OCI-LY7 (cell line): ENCODE measurements around the gene MTF1. TPM values are rescaled to one million over a fixed set of nuclear protein-coding genes. Genes with fewer than 3 reads are reported as not detected.
"Not testable (repeated sequence)": the region's sequence is repeated elsewhere in the genome, so short reads cannot be mapped to it uniquely, and the experiment has no call there.

ENCODE experiments used
- BruUV-seq: library from RNA; stranded (reverse); fragments of 400-500 nt; replicated peaks from 2 replicates; lab custom pipeline; 2021; lab: Mats Ljungman, UMichigan
- CTCF ChIA-PET: fragments of 300-600 bp; sonication (Branson Sonifier 250); formaldehyde crosslinking; loops from one replicate; lab custom pipeline; 2022; ENCODE audit warnings: antibody characterized with exemption; ENCODE audit not compliant: unreplicated experiment; lab: Charles Lee
- POLR2A ChIA-PET: fragments of 300-600 bp; sonication (Branson Sonifier 250); formaldehyde crosslinking; loops from one replicate; lab custom pipeline; 2022; ENCODE audit warnings: antibody characterized with exemption; lab: Charles Lee
- DNase-seq: peaks from one replicate; pipeline ENCODE4 v3.0.0-alpha.2; 2015; ENCODE audit warnings: low spot score
- H2AFZ ChIP-seq: fragments of 200-600 bp; sonication (generic), shearing (Covaris generic); 2 replicates; pipeline ENCODE4 v1.6.1; 2014; ENCODE audit warnings: mild to moderate bottlenecking, antibody characterized with exemption, low read length, moderate library complexity
- H3K27ac ChIP-seq: fragments of 200-600 bp; sonication (generic); 2 replicates; pipeline ENCODE4 v1.5.1; 2014; ENCODE audit warnings: mixed run types, low read depth, mild to moderate bottlenecking, moderate library complexity, low read length, inconsistent platforms; ENCODE audit not compliant: poor library complexity, severe bottlenecking
- H3K36me3 ChIP-seq: fragments of 200-600 bp; sonication (generic); 2 replicates; pipeline ENCODE4 v1.6.1; 2014; ENCODE audit warnings: mild to moderate bottlenecking, antibody characterized with exemption, low read length, moderate library complexity, mixed read lengths; ENCODE audit not compliant: insufficient read depth
- H3K4me1 ChIP-seq: fragments of 200-600 bp; sonication (generic); 2 replicates; pipeline ENCODE4 v1.5.1; 2014; ENCODE audit warnings: mild to moderate bottlenecking, low read length; ENCODE audit not compliant: insufficient read depth, poor library complexity, severe bottlenecking
- H3K4me2 ChIP-seq: fragments of 200-600 bp; sonication (generic); 2 replicates; pipeline ENCODE4 v1.6.1; 2014; ENCODE audit warnings: mild to moderate bottlenecking, low read length
- H3K4me3 ChIP-seq: fragments of 200-600 bp; sonication (generic); 2 replicates; pipeline ENCODE4 v1.5.1; 2014; ENCODE audit warnings: mild to moderate bottlenecking, low read depth, low read length; ENCODE audit not compliant: poor library complexity, severe bottlenecking
- H3K79me2 ChIP-seq: fragments of 200-600 bp; sonication (generic); 2 replicates; pipeline ENCODE4 v1.6.1; 2016; ENCODE audit warnings: low read depth, mild to moderate bottlenecking, low read length, moderate library complexity, mixed read lengths; ENCODE audit not compliant: insufficient read depth
- H3K9me2 ChIP-seq: fragments of 200-600 bp; sonication (generic); 2 replicates; pipeline ENCODE4 v1.6.1; 2016; ENCODE audit warnings: mild to moderate bottlenecking, low read length, mixed read lengths; ENCODE audit not compliant: insufficient read depth
- H3K9me3 ChIP-seq: fragments of 200-600 bp; sonication (generic); 2 replicates; pipeline ENCODE4 v1.6.1; 2014; ENCODE audit warnings: mild to moderate bottlenecking, mixed run types, low read length, mixed read lengths
- H4K20me1 ChIP-seq: fragments of 200-600 bp; sonication (generic); 2 replicates; pipeline ENCODE4 v1.6.1; 2014; ENCODE audit warnings: mild to moderate bottlenecking, antibody characterized with exemption, low read length, moderate library complexity, mixed read lengths; ENCODE audit not compliant: insufficient read depth
- EZH2phosphoT487 ChIP-seq: fragments of 200-600 bp; sonication (generic); IDR thresholded peaks from 2 replicates; pipeline ENCODE4 v1.6.1; 2018; ENCODE audit warnings: low read depth, borderline replicate concordance, mild to moderate bottlenecking, mixed run types, antibody characterized with exemption, low read length, moderate library complexity, mixed read lengths
- intact Hi-C: fragments of 100-400 bp; cut with micrococcal nuclease; formaldehyde crosslinking; loops from one replicate; pipeline ENCODE4 v1.10.0; 2022; ENCODE audit not compliant: unreplicated experiment
- total RNA-seq, 2 experiments: library from RNA; depleted of rRNA in 1 of 2; stranded (reverse); fragments of >200 nt in 1 of 2; shearing (Covaris generic) in 1 of 2; gene quantifications; 2 replicates each; pipeline ENCODE4 v1.2.3, GENCODE V29; 2014 to 2022
- TF ChIP-seq, protein P1 (sequence below): fragments of 200-600 bp; sonication (generic); conservative IDR thresholded peaks from 2 replicates; pipeline ENCODE4 v1.5.1; 2014; ENCODE audit warnings: mild to moderate bottlenecking, antibody characterized with exemption, low read length, moderate library complexity, mixed read lengths

The MTF1 gene
- total RNA-seq, 2 experiments from 2014 or later, result 1.8 to 16.5 TPM

DNA sequence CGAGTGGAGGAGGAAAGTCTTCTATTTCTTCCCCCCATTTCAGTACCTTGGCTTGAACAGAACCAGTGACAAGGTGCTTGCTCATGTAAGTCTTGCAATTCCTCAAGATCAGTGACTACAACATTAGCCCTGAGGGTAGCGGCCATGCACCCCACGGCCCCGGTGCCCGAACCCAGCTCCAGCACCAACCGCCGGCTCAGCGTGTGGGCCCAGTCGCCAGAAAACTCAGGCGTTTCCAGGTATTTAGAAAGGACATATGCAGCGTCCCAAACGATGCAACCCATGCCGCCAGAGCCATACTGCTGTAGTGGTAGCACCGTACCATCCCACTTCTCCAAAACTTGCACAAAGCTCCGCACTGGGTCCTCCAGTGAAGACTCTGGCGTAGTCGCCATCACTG is 76.9 kb downstream of the MTF1 start:
- no peak overlapping the region for H2AFZ ChIP-seq
- H3K9me3 ChIP-seq, result no peaks in the 10 kb centered on the region
- H3K79me2 ChIP-seq, result no peaks in the 10 kb centered on the region
- no peak overlapping the region for H3K4me3 ChIP-seq
- BruUV-seq, result no TSS peak
- H4K20me1 ChIP-seq, result no peaks in the 10 kb centered on the region
- CTCF ChIA-PET, result no interaction called here
- H3K4me1 ChIP-seq, result no peaks in the 10 kb centered on the region
- TF ChIP-seq, protein P1, sequence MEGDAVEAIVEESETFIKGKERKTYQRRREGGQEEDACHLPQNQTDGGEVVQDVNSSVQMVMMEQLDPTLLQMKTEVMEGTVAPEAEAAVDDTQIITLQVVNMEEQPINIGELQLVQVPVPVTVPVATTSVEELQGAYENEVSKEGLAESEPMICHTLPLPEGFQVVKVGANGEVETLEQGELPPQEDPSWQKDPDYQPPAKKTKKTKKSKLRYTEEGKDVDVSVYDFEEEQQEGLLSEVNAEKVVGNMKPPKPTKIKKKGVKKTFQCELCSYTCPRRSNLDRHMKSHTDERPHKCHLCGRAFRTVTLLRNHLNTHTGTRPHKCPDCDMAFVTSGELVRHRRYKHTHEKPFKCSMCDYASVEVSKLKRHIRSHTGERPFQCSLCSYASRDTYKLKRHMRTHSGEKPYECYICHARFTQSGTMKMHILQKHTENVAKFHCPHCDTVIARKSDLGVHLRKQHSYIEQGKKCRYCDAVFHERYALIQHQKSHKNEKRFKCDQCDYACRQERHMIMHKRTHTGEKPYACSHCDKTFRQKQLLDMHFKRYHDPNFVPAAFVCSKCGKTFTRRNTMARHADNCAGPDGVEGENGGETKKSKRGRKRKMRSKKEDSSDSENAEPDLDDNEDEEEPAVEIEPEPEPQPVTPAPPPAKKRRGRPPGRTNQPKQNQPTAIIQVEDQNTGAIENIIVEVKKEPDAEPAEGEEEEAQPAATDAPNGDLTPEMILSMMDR, result no peak
- TF ChIP-seq EZH2phosphoT487, result no peak
- intact Hi-C loops, result no loop called here
- POLR2A ChIA-PET, result interaction anchor here (0.6 kb wide), 1 partner anchor 87 kb away, joined by 5 read pairs; no protein-coding TSS in a partner anchor
- no peaks in the 10 kb centered on the region for H3K36me3 ChIP-seq
- H3K27ac ChIP-seq, result no peak overlapping the region
- H3K4me2 ChIP-seq, result no peak overlapping the region
- no peak for DNase-seq
- H3K9me2 ChIP-seq, result no peaks in the 10 kb centered on the region

DNA sequence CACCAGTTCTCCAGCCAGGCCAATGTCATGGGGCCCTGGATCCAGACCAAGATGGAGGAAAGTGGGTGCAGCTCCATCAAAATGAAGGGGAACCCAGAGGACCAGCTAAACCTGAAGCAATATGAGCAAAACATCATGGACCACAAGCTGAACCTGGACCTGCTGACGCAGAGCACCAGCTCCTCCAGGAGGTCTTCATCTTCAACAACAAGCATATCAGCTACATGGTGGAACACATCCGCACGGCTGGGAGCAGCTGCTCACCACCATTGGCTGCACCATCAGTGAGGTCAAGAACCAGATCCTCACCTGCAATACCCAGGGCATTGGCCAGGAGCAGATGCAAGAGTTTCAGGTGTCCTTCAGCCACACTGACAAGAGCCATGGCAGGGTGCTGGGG is 80.7 kb downstream of the MTF1 start:
- POLR2A ChIA-PET, result interaction anchor here (0.7 kb wide), 1 partner anchor 72 kb away, joined by 4 read pairs; no protein-coding TSS in a partner anchor
- no peak for TF ChIP-seq EZH2phosphoT487
- TF ChIP-seq, protein P1, result no peak
- H3K36me3 ChIP-seq, result no peaks in the 10 kb centered on the region

DNA sequence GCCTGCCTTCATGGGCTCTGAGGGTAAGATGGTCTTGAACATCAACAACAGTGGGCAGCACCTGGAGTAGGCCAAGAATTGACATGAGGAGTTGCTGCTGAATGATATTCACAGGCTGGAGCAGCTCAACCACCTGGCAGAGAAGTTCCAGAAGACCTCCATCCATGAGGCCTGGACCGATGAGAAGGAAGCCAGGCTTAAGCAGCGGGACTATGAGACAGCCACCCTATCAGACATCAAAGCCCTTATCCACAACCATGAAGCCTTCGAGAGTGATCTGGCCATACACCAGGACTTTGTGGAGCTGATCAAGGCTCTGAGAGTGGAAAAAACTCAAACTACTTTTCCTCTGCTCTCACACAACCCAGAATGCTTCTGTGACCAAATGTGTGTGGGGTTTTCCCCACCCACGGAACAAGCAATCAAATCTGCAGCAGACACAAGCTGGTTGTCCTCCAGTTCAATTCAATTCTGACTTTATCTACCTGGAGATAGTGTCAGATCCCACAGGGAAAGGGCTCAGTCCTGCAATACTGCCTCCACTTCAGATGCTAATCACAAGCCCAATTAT is 82.4 kb downstream of the MTF1 start:
- H3K4me3 ChIP-seq, result no peak overlapping the region
- no peaks in the 10 kb centered on the region for H4K20me1 ChIP-seq
- no peaks in the 10 kb centered on the region for H3K9me3 ChIP-seq
- intact Hi-C loops, result no loop called here
- no peaks in the 10 kb centered on the region for H3K9me2 ChIP-seq
- H3K4me1 ChIP-seq, result no peaks in the 10 kb centered on the region
- no TSS peak for BruUV-seq
- no peak for DNase-seq
- ChIA-PET POLR2A (no interaction called here), CTCF (no interaction called here)
- TF ChIP-seq, protein P1, result no peak
- TF ChIP-seq EZH2phosphoT487, result no peak
- no peak overlapping the region for H3K27ac ChIP-seq
- no peak overlapping the region for H2AFZ ChIP-seq
- no peaks in the 10 kb centered on the region for H3K79me2 ChIP-seq
- H3K4me2 ChIP-seq, result no peak overlapping the region
- no peaks in the 10 kb centered on the region for H3K36me3 ChIP-seq

More for the DNA sequence above, 80.7 kb downstream of the MTF1 start:
- no peak for DNase-seq
- Histone ChIP-seq H3K79me2 (no peaks in the 10 kb centered on the region), H2AFZ (no peak overlapping the region), H4K20me1 (no peaks in the 10 kb centered on the region), H3K9me3 (no peaks in the 10 kb centered on the region), H3K27ac (no peak overlapping the region), H3K9me2 (no peaks in the 10 kb centered on the region), H3K4me2 (no peak overlapping the region), H3K4me3 (no peak overlapping the region), H3K4me1 (no peaks in the 10 kb centered on the region)
- CTCF ChIA-PET, result no interaction called here
- intact Hi-C loops, result no loop called here
- BruUV-seq, result no TSS peak

DNA sequence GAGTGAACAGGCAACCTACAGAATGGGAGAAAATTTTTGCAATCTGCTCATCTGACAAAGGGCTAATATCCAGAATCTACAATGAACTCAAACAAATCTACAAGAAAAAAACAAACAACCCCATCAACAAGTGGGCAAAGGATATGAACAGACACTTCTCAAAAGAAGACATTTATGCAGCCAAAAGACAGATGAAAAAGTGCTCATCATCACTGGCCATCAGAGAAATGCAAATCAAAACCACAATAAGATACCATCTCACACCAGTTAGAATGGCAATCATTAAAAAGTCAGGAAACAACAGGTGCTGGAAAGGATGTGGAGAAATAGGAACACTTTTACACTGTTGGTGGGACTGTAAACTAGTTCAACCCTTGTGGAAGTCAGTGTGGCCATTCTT is 88.0 kb downstream of the MTF1 start:
- DNase-seq, H3K4me2 ChIP-seq, H3K4me1 ChIP-seq, H3K36me3 ChIP-seq, POLR2A ChIA-PET, H2AFZ ChIP-seq, CTCF ChIA-PET, H3K9me2 ChIP-seq, H4K20me1 ChIP-seq, BruUV-seq, H3K27ac ChIP-seq, H3K9me3 ChIP-seq, H3K79me2 ChIP-seq, H3K4me3 ChIP-seq, intact Hi-C loops: not testable (repeated sequence)
